ENCODE measurements around the gene FLYWCH2.

- TF ChIP-seq ZBTB33 (IDR thresholded peaks at IDR 0.05; ENCODE audit: extremely low read depth, insufficient replicate concordance, low read length) (no peak), CTCF (IDR thresholded peaks at IDR 0.05 in 2 of 3, conservative IDR thresholded peaks at IDR 0.05 in 1 of 3; ENCODE audit: borderline replicate concordance in 1 of 3, insufficient read depth in 1 of 3, low read depth in 2 of 3, low read length in 2 of 3) (no peak), EZH2 (IDR thresholded peaks at IDR 0.05) (no peak), ATF3 (IDR thresholded peaks at IDR 0.05) (no peak), CEBPB (IDR thresholded peaks at IDR 0.05; ENCODE audit: low read depth) (no peak), RAD21 (IDR thresholded peaks at IDR 0.05; ENCODE audit: low read depth) (no peak), JUND (IDR thresholded peaks at IDR 0.05) (no peak), TCF7L2 (IDR thresholded peaks at IDR 0.05; ENCODE audit: borderline replicate concordance, extremely low read depth, insufficient read depth, insufficient read length) (no peak), EZH2phosphoT487 (IDR thresholded peaks at IDR 0.05; ENCODE audit: borderline replicate concordance) (no peak), REST (IDR thresholded peaks at IDR 0.05; ENCODE audit: low read depth) (no peak), POLR2A (IDR thresholded peaks at IDR 0.05; ENCODE audit: borderline replicate concordance, extremely low read depth, insufficient read depth, insufficient read length) (no peak), MAX (IDR thresholded peaks at IDR 0.05) (no peak)
Observed at GRCh38 chr16:2899564-2900072, 16.6 kb downstream of the FLYWCH2 start.
